ENCODE results near the gene JADE2. TPM values are rescaled to one million over a fixed set of nuclear protein-coding genes. Genes with fewer than 3 reads are reported as not detected.

Gene JADE2
- total RNA-seq, 1 donor from 2014 or later = 70.9 TPM

GRCh38 chr5:134565791-134566740 is 40.6 kb downstream of the JADE2 start:
- Histone ChIP-seq H3K27ac (peak overlapping the region in 1 of 2 donors; percentile 78), H3K4me1 (peaks cover 0 to 35% of the 10 kb centered on the region in 2 donors), H3K4me3 (no peak overlapping the region), H3K9me3 (no peaks in the 10 kb centered on the region), H3K36me3 (peaks cover 68 to 77% of the 10 kb centered on the region in 2 donors), H3K27me3 (no peaks in the 10 kb centered on the region)
- no peak for DNase-seq (ENCODE audit: low spot score in 2 of 2)
- no peak for TF ChIP-seq CTCF (IDR thresholded peaks at IDR 0.05)
- intact Hi-C loops (cut with DNase I) = no loop called here

GRCh38 chr5:134566741-134567221 is 41.3 kb downstream of the JADE2 start:
- Histone ChIP-seq H3K4me1 (peaks cover 0 to 35% of the 10 kb centered on the region in 2 donors), H3K36me3 (peaks cover 64 to 72% of the 10 kb centered on the region in 2 donors), H3K9me3 (no peaks in the 10 kb centered on the region), H3K4me3 (no peak overlapping the region), H3K27ac (peak overlapping the region in 1 of 2 donors; percentile 78), H3K27me3 (no peaks in the 10 kb centered on the region)
- intact Hi-C loops (cut with DNase I) = no loop called here
- DNase-seq (ENCODE audit: low spot score in 2 of 2) = no peak
- TF ChIP-seq CTCF (IDR thresholded peaks at IDR 0.05) = no peak

- H3K36me3 ChIP-seq = peaks cover 64 to 72% of the 10 kb centered on the region in 2 donors
- H3K4me3 ChIP-seq = no peak overlapping the region
- TF ChIP-seq CTCF (IDR thresholded peaks at IDR 0.05) = no peak
- H3K9me3 ChIP-seq = no peaks in the 10 kb centered on the region
- peak overlapping the region; percentile 54 to 78 for H3K27ac ChIP-seq
- H3K27me3 ChIP-seq = no peaks in the 10 kb centered on the region
- peaks cover 0 to 35% of the 10 kb centered on the region in 2 donors for H3K4me1 ChIP-seq
- intact Hi-C loops (cut with DNase I) = loop anchor here (2.0 kb wide), 1 partner anchor 15 kb away; no protein-coding TSS in a partner anchor
- DNase-seq (ENCODE audit: low spot score in 2 of 2) = peak in 1 of 2 donors; percentile 83
These were observed 42.3 kb downstream of the JADE2 start for GRCh38 chr5:134567641-134568336.

- Histone ChIP-seq H3K36me3 (peaks cover 64 to 72% of the 10 kb centered on the region in 2 donors), H3K27me3 (no peaks in the 10 kb centered on the region), H3K9me3 (no peaks in the 10 kb centered on the region), H3K4me1 (peaks cover 0 to 35% of the 10 kb centered on the region in 2 donors), H3K4me3 (no peak overlapping the region), H3K27ac (peak overlapping the region; percentile 54 to 78)
- no peak for DNase-seq (ENCODE audit: low spot score in 2 of 2)
- intact Hi-C loops (cut with DNase I) = loop anchor here (2.0 kb wide), 1 partner anchor 16 kb away; no protein-coding TSS in a partner anchor
- TF ChIP-seq CTCF (IDR thresholded peaks at IDR 0.05) = no peak
These were observed 42.8 kb downstream of the JADE2 start for GRCh38 chr5:134568337-134568700.

All from ascending aorta (tissue), 2 donors.